Activated CD4-positive, alpha-beta T cell treated with anti-CD3 and anti-CD28 coated beads, Interleukin-2, amount 10 ng/mL, durations not matched to agents 24 days and 14 days (primary cell): ENCODE measurements around the gene ZSCAN10. TPM values are rescaled to one million over a fixed set of nuclear protein-coding genes. Genes with fewer than 3 reads are reported as not detected.

Experiments used
- DNase-seq: peaks from one replicate; pipeline ENCODE4 v3.0.0; 2022
- H3K27ac Mint-ChIP-seq: one replicate; pipeline ENCODE4 v1.8.0; 2022; ENCODE audit warnings: mild to moderate bottlenecking, mixed read lengths
- H3K27me3 Mint-ChIP-seq: one replicate; pipeline ENCODE4 v1.8.0; 2022; ENCODE audit warnings: mixed read lengths
- H3K36me3 Mint-ChIP-seq: one replicate; pipeline ENCODE4 v1.8.0; 2022; ENCODE audit warnings: low read depth, mild to moderate bottlenecking, mixed read lengths
- H3K4me1 Mint-ChIP-seq: one replicate; pipeline ENCODE4 v1.8.0; 2021; ENCODE audit warnings: mixed read lengths
- H3K4me3 Mint-ChIP-seq: one replicate; pipeline ENCODE4 v1.8.0; 2022; ENCODE audit warnings: mild to moderate bottlenecking, moderate library complexity, mixed read lengths
- H3K9me3 Mint-ChIP-seq: one replicate; pipeline ENCODE4 v1.8.0; 2021; ENCODE audit warnings: mixed read lengths
- intact Hi-C: fragments of 100-400 bp; cut with micrococcal nuclease; formaldehyde crosslinking; loops from one replicate; pipeline ENCODE4 v1.15.1; 2023
- total RNA-seq: library from RNA; stranded (reverse); gene quantifications from 2 replicates; pipeline ENCODE4 v1.2.3, GENCODE V29; 2022

ZSCAN10 gene
- total RNA-seq, 1 donor from 2014 or later: not detected

DNA sequence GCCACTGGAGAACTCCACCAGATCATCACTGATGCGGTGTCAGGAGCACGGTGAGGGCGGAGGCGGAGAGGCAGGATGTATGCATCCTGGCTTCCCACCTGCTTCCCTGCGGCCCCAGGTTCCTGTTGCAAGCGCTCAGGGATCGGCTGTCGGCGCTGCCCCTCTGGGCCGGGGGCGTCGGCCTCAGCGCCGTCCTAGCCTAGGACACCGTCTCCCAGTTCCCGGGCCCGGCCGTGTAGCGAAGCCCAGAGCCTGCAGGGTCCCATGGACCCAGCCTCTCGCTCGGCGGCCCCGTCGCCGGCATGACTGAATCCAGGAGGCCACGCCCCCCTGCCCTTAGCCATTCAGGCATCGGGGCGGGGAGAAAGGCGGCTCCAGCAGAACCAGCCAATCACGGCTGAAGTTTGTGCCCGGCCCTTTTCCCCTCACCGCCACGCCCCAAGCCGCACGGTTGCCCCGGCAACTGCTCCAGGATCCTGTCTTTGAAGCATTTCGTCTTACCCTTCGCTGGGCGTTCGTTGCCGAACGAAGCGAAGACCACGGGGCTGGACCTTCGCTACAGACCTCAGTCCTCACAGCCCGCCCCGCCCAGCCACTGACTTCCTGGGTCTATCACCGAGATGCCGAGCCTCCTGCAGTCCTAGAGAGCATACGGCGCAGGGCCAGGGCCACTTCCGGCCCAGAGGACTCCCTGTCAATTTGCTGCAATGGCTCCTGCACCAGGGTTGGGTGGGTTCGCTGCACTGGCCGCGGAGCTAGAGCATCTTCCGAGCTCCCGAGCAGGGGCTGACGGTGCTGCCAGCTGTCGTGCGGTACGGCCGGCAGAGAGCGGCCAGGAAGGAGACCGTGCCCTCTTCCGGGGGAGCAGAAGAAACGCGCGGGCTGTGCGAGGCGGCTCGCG, 25.1 kb upstream of the ZSCAN10 start:
- no peaks in the 10 kb centered on the region for H3K9me3 Mint-ChIP-seq
- H3K4me3 Mint-ChIP-seq: peak overlapping the region; percentile 98
- H3K4me1 Mint-ChIP-seq: peaks cover 38% of the 10 kb centered on the region
- H3K27ac Mint-ChIP-seq: peak overlapping the region; percentile 94
- peak; percentile 99 for DNase-seq
- H3K36me3 Mint-ChIP-seq: peaks cover 10% of the 10 kb centered on the region
- intact Hi-C loops: loop anchor here (1.0 kb wide), 3 partner anchors 10 to 24 kb away; no protein-coding TSS in a partner anchor
- H3K27me3 Mint-ChIP-seq: no peaks in the 10 kb centered on the region

DNA sequence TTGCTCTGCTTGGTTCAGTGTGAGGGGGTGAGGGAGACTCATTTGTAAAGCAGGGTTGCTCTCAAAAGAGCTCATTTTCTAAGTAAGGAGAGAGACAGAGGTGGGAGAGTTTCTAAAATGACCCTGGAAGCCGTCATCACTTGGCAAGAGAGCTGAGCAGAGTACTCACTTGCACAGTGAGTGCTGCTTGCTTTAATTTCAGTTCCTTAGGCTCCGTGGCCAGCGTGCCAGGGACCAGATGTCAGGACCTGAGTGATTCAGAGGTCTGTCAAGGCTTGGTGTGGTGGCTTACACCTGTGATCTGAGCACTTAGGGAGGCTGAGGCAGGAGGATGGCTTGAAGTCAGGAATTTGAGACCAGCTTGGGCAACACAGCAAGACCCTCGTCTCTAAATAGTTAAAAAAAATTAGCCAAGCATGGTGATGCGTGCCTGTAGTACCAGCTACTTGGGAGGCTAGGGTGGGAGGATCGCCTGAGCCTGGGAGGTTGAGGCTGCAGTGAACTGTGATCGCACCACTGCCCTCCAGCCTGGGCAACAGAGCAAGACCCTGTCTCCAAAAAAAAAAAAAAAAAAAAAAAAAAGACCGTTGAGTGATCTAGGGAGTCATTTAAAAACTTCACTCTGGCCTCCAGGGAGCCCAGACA, 24.0 kb upstream of the ZSCAN10 start:
- no peaks in the 10 kb centered on the region for H3K9me3 Mint-ChIP-seq
- DNase-seq: no peak
- peak overlapping the region; percentile 98 for H3K4me3 Mint-ChIP-seq
- H3K27ac Mint-ChIP-seq: peak overlapping the region; percentile 75
- intact Hi-C loops: no loop called here
- no peaks in the 10 kb centered on the region for H3K27me3 Mint-ChIP-seq
- H3K36me3 Mint-ChIP-seq: peaks cover 10% of the 10 kb centered on the region
- H3K4me1 Mint-ChIP-seq: peaks cover 30% of the 10 kb centered on the region

DNA sequence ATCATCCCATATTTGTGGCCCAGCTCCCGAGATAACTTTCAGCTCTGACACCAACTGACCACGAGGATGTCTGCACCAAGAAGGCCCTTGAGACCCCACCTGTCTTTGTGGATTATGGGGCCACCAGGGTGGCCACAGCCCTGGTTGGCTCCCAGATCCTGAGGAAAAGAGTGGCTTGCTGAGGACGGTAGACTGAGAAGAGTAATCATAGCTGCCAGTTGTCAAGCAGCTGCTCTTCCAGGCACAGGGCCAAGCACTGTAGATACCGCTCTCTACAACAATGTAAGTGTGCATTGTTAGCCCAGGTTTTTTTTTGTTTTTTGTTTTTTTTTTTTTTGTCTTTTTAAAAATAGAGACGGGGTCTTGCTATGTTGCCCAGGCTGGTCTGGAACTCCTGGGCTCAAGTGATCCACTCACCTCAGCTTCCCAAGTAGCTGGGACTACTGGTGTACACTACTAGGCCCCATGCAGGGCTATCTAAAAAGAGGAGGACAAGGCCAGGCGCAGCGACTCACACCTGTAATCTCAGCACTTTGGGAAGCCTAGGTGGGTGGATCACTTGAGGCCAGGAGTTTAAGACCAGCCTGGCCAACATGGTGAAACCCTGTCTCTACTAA, 22.9 kb upstream of the ZSCAN10 start:
- Mint-ChIP-seq H3K9me3 (no peaks in the 10 kb centered on the region), H3K27ac (no peak overlapping the region), H3K4me3 (no peak overlapping the region), H3K27me3 (no peaks in the 10 kb centered on the region), H3K36me3 (peaks cover 7% of the 10 kb centered on the region), H3K4me1 (peaks cover 24% of the 10 kb centered on the region)
- no peak for DNase-seq
- intact Hi-C loops: no loop called here

DNA sequence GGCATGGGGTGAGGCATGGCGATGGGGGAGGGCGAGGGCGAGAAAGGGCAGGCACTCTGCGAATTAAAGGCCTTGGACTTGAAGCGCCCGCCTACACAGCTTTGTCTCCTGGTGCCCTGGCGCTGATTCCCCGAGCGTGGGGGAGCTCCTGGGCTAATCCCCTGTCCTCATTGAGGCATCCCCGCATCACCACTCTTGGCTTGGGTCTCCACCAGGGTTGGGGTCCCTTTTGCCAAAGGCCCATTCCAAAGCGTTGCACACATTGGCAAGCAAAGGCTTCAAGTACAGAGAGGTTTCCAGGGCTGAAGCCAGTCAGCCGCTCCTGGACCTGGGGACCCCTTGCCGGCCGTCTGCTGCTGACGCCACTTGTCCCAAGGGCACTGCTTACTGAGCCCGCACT, 21.3 kb upstream of the ZSCAN10 start:
- no peak overlapping the region for H3K4me3 Mint-ChIP-seq
- peaks cover 3% of the 10 kb centered on the region for H3K36me3 Mint-ChIP-seq
- H3K9me3 Mint-ChIP-seq: no peaks in the 10 kb centered on the region
- peaks cover 13% of the 10 kb centered on the region for H3K4me1 Mint-ChIP-seq
- H3K27ac Mint-ChIP-seq: no peak overlapping the region
- DNase-seq: no peak
- H3K27me3 Mint-ChIP-seq: no peaks in the 10 kb centered on the region
- intact Hi-C loops: no loop called here

DNA sequence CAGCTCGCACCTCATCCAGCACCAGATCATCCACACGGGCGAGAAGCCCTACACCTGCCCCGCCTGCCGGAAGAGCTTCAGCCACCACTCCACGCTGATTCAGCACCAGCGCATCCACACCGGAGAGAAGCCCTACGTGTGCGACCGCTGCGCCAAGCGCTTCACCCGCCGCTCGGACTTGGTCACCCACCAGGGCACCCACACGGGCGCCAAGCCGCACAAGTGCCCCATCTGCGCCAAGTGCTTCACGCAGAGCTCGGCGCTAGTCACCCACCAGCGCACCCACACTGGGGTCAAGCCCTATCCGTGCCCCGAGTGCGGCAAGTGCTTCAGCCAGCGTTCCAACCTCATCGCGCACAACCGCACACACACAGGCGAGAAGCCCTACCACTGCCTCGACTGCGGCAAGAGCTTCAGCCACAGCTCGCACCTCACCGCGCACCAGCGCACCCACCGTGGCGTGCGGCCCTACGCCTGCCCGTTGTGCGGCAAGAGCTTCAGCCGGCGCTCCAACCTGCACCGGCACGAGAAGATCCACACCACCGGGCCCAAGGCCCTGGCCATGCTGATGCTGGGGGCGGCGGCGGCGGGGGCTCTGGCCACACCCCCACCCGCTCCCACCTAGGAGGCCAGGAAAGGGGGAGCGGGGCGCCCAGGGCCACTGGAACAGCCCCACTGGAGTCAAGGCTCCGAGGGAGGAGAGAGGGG, 20.8 kb upstream of the ZSCAN10 start:
- no peaks in the 10 kb centered on the region for H3K9me3 Mint-ChIP-seq
- H3K4me1 Mint-ChIP-seq: peaks cover 10% of the 10 kb centered on the region
- no peaks in the 10 kb centered on the region for H3K36me3 Mint-ChIP-seq
- H3K27ac Mint-ChIP-seq: no peak overlapping the region
- no peaks in the 10 kb centered on the region for H3K27me3 Mint-ChIP-seq
- no peak for DNase-seq
- H3K4me3 Mint-ChIP-seq: no peak overlapping the region
- intact Hi-C loops: no loop called here

DNA sequence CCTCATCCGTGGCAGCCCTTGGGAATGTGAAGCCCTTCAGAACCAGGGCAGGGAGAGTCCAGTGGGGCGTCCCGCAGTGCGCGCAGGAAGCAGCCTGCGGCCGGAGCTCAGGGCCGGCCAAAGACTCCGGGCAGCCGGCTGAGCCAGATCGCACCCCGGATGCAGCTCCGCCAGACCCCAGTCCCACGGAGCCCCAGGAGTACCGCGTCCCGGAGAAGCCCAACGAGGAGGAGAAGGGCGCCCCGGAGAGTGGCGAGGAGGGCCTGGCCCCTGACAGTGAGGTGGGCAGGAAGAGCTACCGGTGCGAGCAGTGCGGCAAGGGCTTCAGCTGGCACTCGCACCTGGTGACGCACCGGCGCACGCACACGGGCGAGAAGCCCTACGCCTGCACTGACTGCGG, 20.2 kb upstream of the ZSCAN10 start:
- no peak for DNase-seq
- H3K36me3 Mint-ChIP-seq: no peaks in the 10 kb centered on the region
- no peaks in the 10 kb centered on the region for H3K9me3 Mint-ChIP-seq
- peaks cover 7% of the 10 kb centered on the region for H3K4me1 Mint-ChIP-seq
- no peaks in the 10 kb centered on the region for H3K27me3 Mint-ChIP-seq
- H3K4me3 Mint-ChIP-seq: no peak overlapping the region
- intact Hi-C loops: no loop called here
- H3K27ac Mint-ChIP-seq: no peak overlapping the region

DNA sequence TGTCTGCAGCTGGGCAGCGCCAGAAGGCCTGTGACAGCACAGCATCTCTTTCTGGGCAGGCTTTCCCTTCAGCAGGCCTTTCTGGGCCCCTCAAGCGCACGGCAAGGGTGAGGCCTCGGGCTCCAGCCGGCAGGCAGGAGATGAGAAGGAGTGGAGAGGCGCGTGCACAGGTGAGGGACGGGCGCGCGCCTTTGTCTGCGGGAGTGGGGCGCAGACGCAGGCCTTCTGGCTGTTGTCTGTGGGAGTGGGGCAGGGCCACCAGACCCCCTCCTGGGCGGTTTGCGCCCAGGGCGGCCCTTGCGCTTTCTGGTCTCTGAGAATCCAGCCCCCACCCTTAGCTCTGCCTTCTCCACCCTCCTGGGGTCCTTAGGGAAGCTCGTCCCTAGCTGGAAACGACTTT, 19.8 kb upstream of the ZSCAN10 start:
- no peaks in the 10 kb centered on the region for H3K27me3 Mint-ChIP-seq
- H3K4me1 Mint-ChIP-seq: peaks cover 7% of the 10 kb centered on the region
- intact Hi-C loops: no loop called here
- H3K27ac Mint-ChIP-seq: no peak overlapping the region
- no peaks in the 10 kb centered on the region for H3K36me3 Mint-ChIP-seq
- DNase-seq: no peak
- no peak overlapping the region for H3K4me3 Mint-ChIP-seq
- H3K9me3 Mint-ChIP-seq: no peaks in the 10 kb centered on the region

DNA sequence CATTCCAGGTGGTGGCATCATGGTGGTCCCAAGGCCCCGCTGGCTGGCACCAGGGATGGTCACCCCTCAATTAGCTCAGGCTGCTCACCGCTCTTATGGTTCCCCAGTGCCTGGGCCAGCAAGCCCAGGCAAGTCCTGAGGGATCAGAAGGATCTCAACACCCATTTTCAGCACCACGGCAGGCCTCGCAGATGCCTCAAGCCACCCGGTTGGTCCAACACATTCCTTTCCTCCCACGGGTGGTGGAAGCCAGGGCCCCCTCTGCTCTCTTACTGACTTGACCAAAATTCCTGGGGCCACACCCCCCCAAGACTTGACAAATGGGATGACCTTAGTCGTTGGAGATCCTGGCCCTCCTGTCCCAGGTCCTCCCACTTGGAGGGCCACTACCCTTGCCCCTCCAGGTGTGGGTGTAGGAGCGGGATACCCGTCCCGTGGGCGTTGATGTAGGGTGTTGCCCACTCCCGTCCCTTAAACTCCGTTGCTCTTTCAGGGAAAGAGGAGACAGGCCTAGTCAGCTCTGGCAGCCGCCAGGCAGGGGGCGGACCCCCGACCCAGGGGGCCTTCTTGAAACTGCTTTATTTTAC, 19.2 kb upstream of the ZSCAN10 start:
- intact Hi-C loops: no loop called here
- Mint-ChIP-seq H3K4me3 (no peak overlapping the region), H3K4me1 (peaks cover 3% of the 10 kb centered on the region), H3K9me3 (no peaks in the 10 kb centered on the region), H3K36me3 (no peaks in the 10 kb centered on the region), H3K27me3 (peaks cover 2% of the 10 kb centered on the region), H3K27ac (no peak overlapping the region)
- DNase-seq: no peak

DNA sequence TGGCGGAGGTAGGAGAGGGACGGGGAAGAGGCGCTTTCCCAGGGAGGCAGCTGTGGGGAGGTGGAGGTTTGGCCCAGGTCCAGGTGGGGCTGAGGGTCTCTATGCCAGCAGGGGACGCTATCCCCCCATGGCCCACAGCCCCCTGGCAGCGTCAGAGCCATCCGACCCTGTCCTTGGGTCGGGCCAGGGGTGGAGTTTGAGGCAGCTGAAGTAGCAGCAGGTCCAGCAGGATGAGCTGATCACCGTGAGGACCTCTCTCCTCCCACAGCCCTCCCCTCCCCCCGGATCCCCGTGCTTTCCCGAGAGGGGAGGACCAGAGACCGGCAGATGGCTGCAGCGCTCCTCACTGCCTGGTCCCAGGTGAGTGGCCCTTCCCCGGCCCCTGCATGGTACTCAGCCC, 16.5 kb upstream of the ZSCAN10 start:
- Mint-ChIP-seq H3K4me3 (no peak overlapping the region), H3K27me3 (peaks cover 12% of the 10 kb centered on the region), H3K36me3 (no peaks in the 10 kb centered on the region), H3K9me3 (no peaks in the 10 kb centered on the region), H3K27ac (no peak overlapping the region), H3K4me1 (peaks cover 2% of the 10 kb centered on the region)
- intact Hi-C loops: no loop called here
- DNase-seq: no peak

DNA sequence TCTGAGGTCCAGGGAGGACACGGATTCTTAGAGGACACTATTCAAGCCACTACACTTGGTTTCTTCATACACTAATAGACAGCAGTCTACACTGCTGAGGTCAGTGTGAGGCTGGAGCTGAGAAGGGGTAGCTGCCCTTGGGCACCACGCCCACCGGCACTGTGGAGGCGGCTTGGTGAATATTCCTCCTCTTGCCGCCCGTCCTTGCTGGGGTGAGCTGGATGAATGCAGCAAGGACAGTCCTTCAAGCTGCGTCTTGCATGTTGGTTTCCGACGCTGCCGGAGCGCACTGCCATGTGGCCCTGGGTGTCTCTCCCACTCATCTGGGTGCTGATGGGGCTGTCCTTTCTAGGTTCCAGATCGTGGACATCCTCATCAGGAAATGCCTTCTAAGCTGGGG, 15.9 kb upstream of the ZSCAN10 start:
- Mint-ChIP-seq H3K4me3 (no peak overlapping the region), H3K36me3 (no peaks in the 10 kb centered on the region), H3K27me3 (peaks cover 12% of the 10 kb centered on the region), H3K9me3 (no peaks in the 10 kb centered on the region), H3K27ac (no peak overlapping the region), H3K4me1 (peaks cover 2% of the 10 kb centered on the region)
- no peak for DNase-seq
- intact Hi-C loops: no loop called here

DNA sequence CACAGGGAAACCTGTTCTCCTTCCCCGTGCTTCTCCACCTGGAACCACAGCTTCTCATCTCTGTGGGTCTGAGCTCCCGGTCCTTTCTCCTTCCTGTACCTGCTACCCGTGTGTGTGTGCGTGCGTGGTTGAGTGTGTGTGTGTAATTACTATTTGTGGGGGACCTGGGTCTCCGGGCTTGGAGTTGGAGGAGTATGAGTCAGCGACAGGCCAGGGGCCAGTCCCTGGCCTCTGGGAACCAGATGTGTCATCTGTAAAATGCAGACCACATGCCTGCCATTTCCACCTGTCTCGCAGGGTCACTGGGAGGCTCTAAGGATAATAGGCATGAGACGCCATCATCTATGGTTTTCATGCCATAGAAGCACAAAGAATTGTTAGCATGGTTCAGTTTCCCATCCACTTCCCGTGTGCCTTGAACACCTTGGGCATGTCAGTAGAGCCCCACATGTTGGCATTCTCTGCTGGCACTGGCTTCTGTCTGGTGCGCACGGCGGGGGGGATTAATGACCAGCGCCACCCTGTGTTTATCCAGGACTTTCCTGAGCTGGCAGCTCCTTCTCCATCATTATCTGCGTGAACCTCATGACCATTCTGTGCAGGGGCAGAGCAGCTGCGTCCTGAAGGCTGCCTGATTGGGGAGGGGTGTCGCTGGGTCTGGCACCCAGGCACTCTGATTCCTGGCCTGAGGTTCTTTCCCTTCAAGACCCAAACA, 14.8 kb upstream of the ZSCAN10 start:
- no peak for DNase-seq
- Mint-ChIP-seq H3K4me1 (peaks cover 2% of the 10 kb centered on the region), H3K27ac (no peak overlapping the region), H3K36me3 (no peaks in the 10 kb centered on the region), H3K9me3 (no peaks in the 10 kb centered on the region), H3K4me3 (no peak overlapping the region), H3K27me3 (peaks cover 14% of the 10 kb centered on the region)
- intact Hi-C loops: no loop called here

DNA sequence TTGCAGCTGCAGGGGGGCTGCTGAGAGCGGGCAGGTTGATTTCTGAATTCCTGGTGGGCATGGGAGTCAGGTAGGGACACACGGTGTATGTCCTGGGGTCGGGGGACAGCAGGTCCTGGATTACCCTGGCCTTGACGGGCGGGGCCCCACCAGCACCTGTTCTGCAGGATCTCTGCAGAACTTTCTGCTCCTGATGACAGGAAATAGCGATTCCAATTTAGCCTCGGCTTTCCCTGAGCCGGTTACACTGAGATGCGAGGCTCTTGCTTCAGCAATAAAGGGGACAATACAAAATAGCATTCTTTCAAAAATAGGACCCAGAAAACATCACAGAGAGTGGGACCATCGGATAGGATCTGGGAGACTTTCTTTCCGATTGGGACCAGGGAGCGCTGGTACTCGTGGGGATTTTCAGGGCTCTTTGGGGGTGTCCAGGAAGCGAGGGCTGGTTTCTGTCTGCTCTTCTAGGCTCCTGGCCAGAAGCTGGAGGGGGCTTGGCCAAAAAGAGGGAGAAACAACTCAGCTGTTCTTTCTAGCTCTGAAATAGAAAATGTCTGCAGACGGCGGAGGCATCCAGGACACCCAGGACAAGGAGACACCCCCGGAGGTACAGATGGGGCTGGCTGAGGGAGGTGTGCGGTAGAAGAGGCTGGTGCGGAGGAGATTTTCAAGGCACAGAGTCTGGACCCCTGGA, 13.9 kb upstream of the ZSCAN10 start:
- Mint-ChIP-seq H3K27ac (no peak overlapping the region), H3K4me1 (peaks cover 2% of the 10 kb centered on the region), H3K27me3 (peaks cover 14% of the 10 kb centered on the region), H3K9me3 (no peaks in the 10 kb centered on the region), H3K36me3 (no peaks in the 10 kb centered on the region), H3K4me3 (no peak overlapping the region)
- DNase-seq: no peak
- intact Hi-C loops: no loop called here
